OCI-LY7 (cell line): ENCODE results near the gene EYS.

Experiments
- EZH2phosphoT487 ChIP-seq: fragments of 200-600 bp; sonication (generic); IDR thresholded peaks from 2 replicates; pipeline ENCODE4 v1.6.1; 2018; ENCODE audit warnings: low read depth, borderline replicate concordance, mild to moderate bottlenecking, mixed run types, antibody characterized with exemption, low read length, moderate library complexity, mixed read lengths
- TF ChIP-seq, protein P1 (sequence below): fragments of 200-600 bp; sonication (generic); conservative IDR thresholded peaks from 2 replicates; pipeline ENCODE4 v1.5.1; 2014; ENCODE audit warnings: mild to moderate bottlenecking, antibody characterized with exemption, low read length, moderate library complexity, mixed read lengths

DNA sequence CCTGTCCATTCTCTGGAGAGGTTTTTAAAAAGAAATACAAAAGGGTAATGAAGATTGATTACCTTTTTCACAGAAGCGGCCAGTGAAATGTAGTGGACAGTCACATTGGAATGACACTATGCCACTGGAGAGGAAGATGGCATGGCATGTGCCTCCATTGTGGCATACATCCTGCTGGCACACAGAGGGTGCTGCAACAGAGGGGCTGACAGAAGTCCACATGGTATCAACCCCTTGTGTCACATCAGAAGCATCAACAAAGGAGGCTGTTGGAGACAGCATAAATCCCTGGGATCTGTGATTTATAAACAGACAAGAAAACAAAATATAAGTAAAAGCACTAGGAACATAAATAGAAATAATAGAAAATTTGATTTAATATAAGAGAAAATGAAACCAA, 1476.5 kb downstream of the EYS start:
- TF ChIP-seq, protein P1, sequence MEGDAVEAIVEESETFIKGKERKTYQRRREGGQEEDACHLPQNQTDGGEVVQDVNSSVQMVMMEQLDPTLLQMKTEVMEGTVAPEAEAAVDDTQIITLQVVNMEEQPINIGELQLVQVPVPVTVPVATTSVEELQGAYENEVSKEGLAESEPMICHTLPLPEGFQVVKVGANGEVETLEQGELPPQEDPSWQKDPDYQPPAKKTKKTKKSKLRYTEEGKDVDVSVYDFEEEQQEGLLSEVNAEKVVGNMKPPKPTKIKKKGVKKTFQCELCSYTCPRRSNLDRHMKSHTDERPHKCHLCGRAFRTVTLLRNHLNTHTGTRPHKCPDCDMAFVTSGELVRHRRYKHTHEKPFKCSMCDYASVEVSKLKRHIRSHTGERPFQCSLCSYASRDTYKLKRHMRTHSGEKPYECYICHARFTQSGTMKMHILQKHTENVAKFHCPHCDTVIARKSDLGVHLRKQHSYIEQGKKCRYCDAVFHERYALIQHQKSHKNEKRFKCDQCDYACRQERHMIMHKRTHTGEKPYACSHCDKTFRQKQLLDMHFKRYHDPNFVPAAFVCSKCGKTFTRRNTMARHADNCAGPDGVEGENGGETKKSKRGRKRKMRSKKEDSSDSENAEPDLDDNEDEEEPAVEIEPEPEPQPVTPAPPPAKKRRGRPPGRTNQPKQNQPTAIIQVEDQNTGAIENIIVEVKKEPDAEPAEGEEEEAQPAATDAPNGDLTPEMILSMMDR = no peak
- TF ChIP-seq EZH2phosphoT487 = no peak
